ENCODE measurements around the gene POLR3GL.
"Not testable (repeated sequence)": the region's sequence is repeated elsewhere in the genome, so short reads cannot be mapped to it uniquely, and the experiment has no call there.

The POLR3GL gene

GRCh38 chr1:145964328-145965118, at the start of gene POLR3GL, which contains the start of gene ANKRD34A:
TSS of gene POLR3GL (plus strand) at chr1:145964690. CDS start at chr1:145974866, 10,176 bp downstream.
TSS of gene ANKRD34A (minus strand) at chr1:145964575. CDS start at chr1:145961759, 2,816 bp downstream.
- peak within 1 kb of the TSS; percentile 89 for H3K4me3 ChIP-seq (ENCODE audit: low read length)
- no peak for TF ChIP-seq ZNF274 (IDR thresholded peaks at IDR 0.05; ENCODE audit: low read depth, low read length)

GRCh38 chr1:145916745-145917144, 47.7 kb upstream of the POLR3GL start:
- no peak for TF ChIP-seq ZNF274 (IDR thresholded peaks at IDR 0.05; ENCODE audit: low read depth, low read length)
- no peak overlapping the region for H3K4me3 ChIP-seq (ENCODE audit: low read length)

GRCh38 chr1:145917595-145917994, 46.9 kb upstream of the POLR3GL start:
- H3K4me3 ChIP-seq (ENCODE audit: low read length) = peak overlapping the region; percentile 85
- no peak for TF ChIP-seq ZNF274 (IDR thresholded peaks at IDR 0.05; ENCODE audit: low read depth, low read length)

GRCh38 chr1:145918144-145918991, 46.1 kb upstream of the POLR3GL start, which contains the start of gene PEX11B:
TSS of gene PEX11B (minus strand) at chr1:145918717. CDS start at chr1:145918688, 29 bp downstream.
- peak within 1 kb of the TSS; percentile 85 for H3K4me3 ChIP-seq (ENCODE audit: low read length)
- no peak for TF ChIP-seq ZNF274 (IDR thresholded peaks at IDR 0.05; ENCODE audit: low read depth, low read length)

GRCh38 chr1:145918992-145919939, 45.2 kb upstream of the POLR3GL start:
- peak overlapping the region; percentile 85 for H3K4me3 ChIP-seq (ENCODE audit: low read length)
- TF ChIP-seq ZNF274 (IDR thresholded peaks at IDR 0.05; ENCODE audit: low read depth, low read length) = no peak

GRCh38 chr1:145920297-145920696, 44.2 kb upstream of the POLR3GL start:
- not testable (repeated sequence) for H3K4me3 ChIP-seq (ENCODE audit: low read length)

- H3K4me3 ChIP-seq (ENCODE audit: low read length) = no peak overlapping the region
- TF ChIP-seq ZNF274 (IDR thresholded peaks at IDR 0.05; ENCODE audit: low read depth, low read length) = no peak
Measured at GRCh38 chr1:145922266-145922665, 42.2 kb upstream of the POLR3GL start.

- TF ChIP-seq ZNF274 (IDR thresholded peaks at IDR 0.05; ENCODE audit: low read depth, low read length) = no peak
- H3K4me3 ChIP-seq (ENCODE audit: low read length) = peak overlapping the region; percentile 99
Measured at GRCh38 chr1:145926686-145927062, 37.8 kb upstream of the POLR3GL start.

GRCh38 chr1:145927063-145927886, 37.2 kb upstream of the POLR3GL start, which contains the start of gene RBM8A:
TSS of gene RBM8A (minus strand) at chr1:145927484. CDS start at chr1:145927426, 58 bp downstream.
- TF ChIP-seq ZNF274 (IDR thresholded peaks at IDR 0.05; ENCODE audit: low read depth, low read length) = no peak
- peak within 1 kb of the TSS; percentile 99 for H3K4me3 ChIP-seq (ENCODE audit: low read length)

- no peak for TF ChIP-seq ZNF274 (IDR thresholded peaks at IDR 0.05; ENCODE audit: low read depth, low read length)
- H3K4me3 ChIP-seq (ENCODE audit: low read length) = peak overlapping the region; percentile 99
Measured at GRCh38 chr1:145927916-145928643, 36.4 kb upstream of the POLR3GL start.

- not testable (repeated sequence) for H3K4me3 ChIP-seq (ENCODE audit: low read length)
Measured at GRCh38 chr1:145932522-145933009, 31.9 kb upstream of the POLR3GL start.

- no peak overlapping the region for H3K4me3 ChIP-seq (ENCODE audit: low read length)
- no peak for TF ChIP-seq ZNF274 (IDR thresholded peaks at IDR 0.05; ENCODE audit: low read depth, low read length)
Measured at GRCh38 chr1:145935708-145936107, 28.8 kb upstream of the POLR3GL start.
